Suprapubic skin (tissue), 4 donors: ENCODE data around the gene CPD.

Source experiments
- CTCF ChIP-seq, 2 donors: fragments of 200-600 bp in 1 of 2; fragments of 450-650 bp in 1 of 2; sonication (generic) in 1 of 2; IDR thresholded peaks; one replicate each; pipeline ENCODE4 v1.5.1; 2016 to 2019; ENCODE audit warnings: antibody characterized with exemption in 2 of 2, mild to moderate bottlenecking in 1 of 2, moderate library complexity in 1 of 2
- EP300 ChIP-seq: sonication (generic); formaldehyde crosslinking; IDR thresholded peaks from one replicate; pipeline ENCODE4 v1.6.1; 2017; ENCODE audit warnings: antibody characterized with exemption
- POLR2A ChIP-seq, 2 donors: fragments of 450-650 bp; IDR thresholded peaks; one replicate each; pipeline ENCODE4 v1.6.1; 2017; ENCODE audit warnings: antibody characterized with exemption in 2 of 2, mild to moderate bottlenecking in 2 of 2, moderate library complexity in 2 of 2
- POLR2AphosphoS5 ChIP-seq, 3 donors: sonication (generic); formaldehyde crosslinking; IDR thresholded peaks; one replicate each; pipeline ENCODE4 v1.6.1; 2017; ENCODE audit warnings: antibody characterized with exemption in 3 of 3

GRCh38 chr17:30379903-30380381 lies 1.2 kb downstream of the CPD start:
- TF ChIP-seq CTCF (IDR thresholded peaks at IDR 0.05) (no peak), POLR2A (IDR thresholded peaks at IDR 0.05) (no peak), EP300 (no peak), POLR2AphosphoS5 (IDR thresholded peaks at IDR 0.05) (no peak)
